Retinal pigment epithelial cell (primary cell): ENCODE results near the gene FOXR1.
"Not testable (repeated sequence)": the region's sequence is repeated elsewhere in the genome, so short reads cannot be mapped to it uniquely, and the experiment has no call there.

ENCODE experiments used
- DNase-seq: peaks from one replicate; pipeline ENCODE4 v3.0.0-alpha.2; 2010; ENCODE audit warnings: low read depth
- H3K4me3 ChIP-seq: 2 replicates; pipeline ENCODE4 v1.5.1; 2011; ENCODE audit warnings: mild to moderate bottlenecking, low read length, control low read depth, moderate library complexity
- TF ChIP-seq, protein P1 (sequence below): conservative IDR thresholded peaks from 2 replicates; pipeline ENCODE4 v1.5.1; 2011; ENCODE audit warnings: low read depth, low read length, control low read depth, inconsistent platforms

FOXR1 gene

DNA sequence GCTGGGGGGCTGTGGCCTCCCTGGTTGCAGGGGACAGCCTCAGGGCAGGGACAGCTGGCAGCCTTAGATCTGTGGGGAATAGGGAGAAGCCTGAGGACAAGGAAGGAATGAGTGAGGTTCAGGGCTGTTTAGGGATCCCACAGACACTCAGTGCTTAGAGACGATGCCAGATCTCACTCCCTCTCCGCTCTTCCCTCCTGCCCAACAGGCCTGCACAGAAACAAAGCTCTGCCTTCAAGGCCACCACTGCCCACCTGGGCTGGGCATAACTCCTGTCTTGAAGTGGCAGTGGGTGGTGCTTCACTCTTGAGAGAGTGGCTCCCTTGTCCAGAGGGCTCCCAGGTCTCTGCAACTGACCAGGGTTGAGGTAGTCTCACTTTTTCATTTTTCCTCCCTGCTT, 13.3 kb downstream of the FOXR1 start:
- no peak for DNase-seq
- TF ChIP-seq, protein P1, sequence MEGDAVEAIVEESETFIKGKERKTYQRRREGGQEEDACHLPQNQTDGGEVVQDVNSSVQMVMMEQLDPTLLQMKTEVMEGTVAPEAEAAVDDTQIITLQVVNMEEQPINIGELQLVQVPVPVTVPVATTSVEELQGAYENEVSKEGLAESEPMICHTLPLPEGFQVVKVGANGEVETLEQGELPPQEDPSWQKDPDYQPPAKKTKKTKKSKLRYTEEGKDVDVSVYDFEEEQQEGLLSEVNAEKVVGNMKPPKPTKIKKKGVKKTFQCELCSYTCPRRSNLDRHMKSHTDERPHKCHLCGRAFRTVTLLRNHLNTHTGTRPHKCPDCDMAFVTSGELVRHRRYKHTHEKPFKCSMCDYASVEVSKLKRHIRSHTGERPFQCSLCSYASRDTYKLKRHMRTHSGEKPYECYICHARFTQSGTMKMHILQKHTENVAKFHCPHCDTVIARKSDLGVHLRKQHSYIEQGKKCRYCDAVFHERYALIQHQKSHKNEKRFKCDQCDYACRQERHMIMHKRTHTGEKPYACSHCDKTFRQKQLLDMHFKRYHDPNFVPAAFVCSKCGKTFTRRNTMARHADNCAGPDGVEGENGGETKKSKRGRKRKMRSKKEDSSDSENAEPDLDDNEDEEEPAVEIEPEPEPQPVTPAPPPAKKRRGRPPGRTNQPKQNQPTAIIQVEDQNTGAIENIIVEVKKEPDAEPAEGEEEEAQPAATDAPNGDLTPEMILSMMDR, result no peak
- no peak overlapping the region for H3K4me3 ChIP-seq

DNA sequence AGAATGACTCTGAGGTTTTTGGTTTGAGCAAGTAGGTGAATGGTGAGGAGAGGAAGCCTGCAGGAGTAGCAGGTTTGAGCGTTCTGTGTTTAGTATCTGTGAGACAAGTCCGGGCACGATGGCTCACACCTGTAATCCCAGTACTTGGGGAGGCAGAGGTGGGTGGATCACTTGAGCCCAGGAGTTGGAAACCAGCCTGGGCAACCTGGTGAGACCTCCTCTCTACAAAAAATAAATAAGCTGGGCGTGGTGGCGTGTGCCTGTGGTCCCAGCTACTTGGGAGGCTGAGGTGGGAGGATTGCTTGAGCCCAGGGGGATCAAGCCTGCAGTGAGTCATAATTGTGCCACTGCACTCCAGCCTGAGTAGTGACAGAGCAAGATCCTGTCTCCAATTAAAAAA, 16.7 kb downstream of the FOXR1 start:
- no peak overlapping the region for H3K4me3 ChIP-seq
- DNase-seq, result no peak
- TF ChIP-seq, protein P1, result no peak

DNA sequence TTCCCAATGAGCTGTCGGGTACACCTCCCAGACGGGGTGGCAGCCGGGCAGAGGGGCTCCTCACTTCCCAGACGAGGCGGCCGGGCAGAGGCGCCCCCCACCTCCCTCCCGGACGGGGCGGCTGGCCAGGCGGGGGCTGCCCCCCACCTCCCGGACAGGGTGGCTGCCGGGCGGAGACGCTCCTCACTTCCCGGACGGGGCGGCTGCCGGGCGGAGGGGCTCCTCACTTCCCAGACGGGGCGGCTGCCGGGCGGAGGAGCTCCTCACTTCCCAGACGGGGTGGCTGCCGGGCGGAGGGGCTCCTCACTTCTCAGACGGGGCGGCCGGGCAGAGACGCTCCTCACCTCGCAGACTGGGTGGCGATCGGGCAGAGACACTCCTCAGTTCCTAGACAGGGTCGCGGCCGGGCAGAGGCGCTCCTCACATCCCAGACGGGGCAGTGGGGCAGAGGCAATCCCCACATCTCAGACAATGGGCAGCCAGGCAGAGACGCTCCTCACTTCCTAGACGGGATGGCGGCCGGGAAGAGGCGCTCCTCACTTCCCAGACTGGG, 20.0 kb downstream of the FOXR1 start:
- not testable (repeated sequence) for H3K4me3 ChIP-seq, DNase-seq

DNA sequence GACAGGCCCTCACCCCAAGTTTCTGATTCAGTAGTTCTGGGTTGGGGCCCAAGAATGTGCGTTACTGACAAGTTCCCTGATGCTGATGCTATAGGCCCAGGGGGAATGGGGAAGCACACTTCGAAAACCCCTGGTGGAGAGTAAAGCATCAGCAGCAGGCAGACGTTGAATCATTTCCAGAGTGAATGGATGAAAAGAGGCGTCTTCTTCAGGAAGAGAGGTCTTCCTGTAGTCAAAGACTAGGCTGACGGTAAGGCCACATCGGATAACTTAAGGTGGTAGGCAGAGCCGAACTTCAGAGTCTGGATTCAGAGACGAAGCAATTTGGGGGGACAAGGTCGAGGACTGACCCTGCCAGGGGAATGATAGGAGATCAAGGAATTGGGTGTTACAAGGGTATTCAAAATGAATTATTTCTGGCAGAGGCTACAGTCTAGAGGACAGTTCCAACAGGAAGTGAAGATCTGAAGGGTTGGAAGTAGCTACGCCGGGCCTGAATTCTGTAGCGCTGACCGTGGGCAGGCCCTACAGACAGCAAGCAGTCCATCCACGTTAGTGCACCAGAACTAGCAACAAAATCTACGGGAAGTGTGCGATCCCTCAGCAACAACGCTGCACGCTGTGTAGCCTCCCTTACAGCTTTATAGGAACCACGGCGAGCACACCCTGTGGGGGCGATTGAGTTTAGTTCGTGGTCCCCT, 25.5 kb downstream of the FOXR1 start:
- H3K4me3 ChIP-seq, result peak overlapping the region; percentile 90
- TF ChIP-seq, protein P1, result peak; percentile 22
- DNase-seq, result no peak

DNA sequence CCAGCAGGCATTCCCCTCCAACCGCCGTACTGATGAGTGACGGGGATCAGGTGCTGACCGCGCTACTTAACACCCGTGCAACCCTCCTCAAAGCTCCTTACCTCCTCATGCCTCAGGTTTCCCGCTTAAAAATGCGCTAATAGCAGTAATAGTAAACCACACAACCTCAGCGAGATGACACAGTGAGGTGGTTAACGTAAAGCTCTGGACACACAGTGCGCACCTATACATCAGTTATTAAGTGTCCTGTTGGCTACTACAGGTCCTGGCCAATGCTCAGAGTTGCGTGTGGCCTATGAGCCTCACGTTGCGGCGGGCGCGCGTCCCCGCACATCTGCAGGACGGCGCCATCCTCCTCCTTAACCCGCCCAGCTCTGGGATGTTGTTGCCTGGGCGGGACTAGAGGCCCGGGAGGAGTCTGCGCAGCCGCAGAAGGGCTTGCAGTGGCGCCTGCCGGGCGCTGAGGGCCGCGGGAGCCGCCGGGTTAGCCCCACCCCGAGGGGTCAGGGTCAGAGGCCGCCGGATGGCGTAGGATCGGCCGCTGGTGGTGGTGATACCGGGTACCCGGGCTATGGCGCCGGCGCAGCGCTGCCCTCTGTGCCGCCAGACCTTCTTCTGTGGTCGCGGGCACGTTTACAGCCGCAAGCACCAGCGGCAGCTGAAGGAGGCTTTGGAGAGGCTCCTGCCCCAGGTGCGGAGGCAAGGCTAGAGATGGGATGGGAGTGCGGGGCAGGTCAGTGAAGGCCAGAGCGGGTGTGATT, 26.2 kb downstream of the FOXR1 start, which contains the start of gene CENATAC:
TSS of gene CENATAC (plus strand) at position 512 of the 761 bp plus-strand sequence. CDS start at position 572, 60 bp downstream.
- peak; percentile 39 for DNase-seq
- H3K4me3 ChIP-seq, result peak within 1 kb of the TSS; percentile 90
- TF ChIP-seq, protein P1, result no peak

DNA sequence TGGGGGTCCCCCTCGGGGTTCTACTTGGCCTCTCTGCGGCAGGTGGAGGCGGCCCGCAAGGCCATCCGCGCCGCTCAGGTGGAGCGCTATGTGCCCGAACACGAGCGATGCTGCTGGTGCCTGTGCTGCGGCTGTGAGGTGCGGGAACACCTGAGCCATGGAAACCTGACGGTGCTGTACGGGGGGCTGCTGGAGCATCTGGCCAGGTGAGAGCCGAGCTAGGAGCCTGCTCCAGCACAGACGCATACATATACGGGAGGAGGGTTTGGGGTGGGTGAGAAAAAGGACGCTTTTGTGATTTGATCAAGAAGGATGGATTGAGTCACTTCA, 26.8 kb downstream of the FOXR1 start:
- H3K4me3 ChIP-seq, result peak overlapping the region; percentile 90
- TF ChIP-seq, protein P1, result no peak
- no peak for DNase-seq

DNA sequence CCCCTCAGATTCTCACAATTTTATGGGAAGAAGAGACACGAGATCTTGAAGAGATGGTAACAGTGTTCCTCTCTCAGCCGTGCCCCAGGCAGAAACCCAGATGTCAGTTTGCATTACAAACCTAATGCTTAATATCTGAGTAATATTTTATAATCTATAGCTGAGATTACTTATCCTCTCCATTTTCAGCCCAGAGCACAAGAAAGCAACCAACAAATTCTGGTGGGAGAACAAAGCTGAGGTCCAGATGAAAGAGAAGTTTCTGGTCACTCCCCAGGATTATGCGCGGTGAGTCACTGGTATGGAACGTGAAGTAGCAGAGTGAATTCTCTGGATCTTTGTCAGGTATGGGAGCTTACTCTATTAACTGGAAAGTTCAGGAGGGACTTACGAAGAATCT, 27.3 kb downstream of the FOXR1 start:
- H3K4me3 ChIP-seq, result peak overlapping the region; percentile 90
- DNase-seq, result peak; percentile 86
- TF ChIP-seq, protein P1, result no peak
